ENCODE data around the gene SPIRE1. TPM values are rescaled to one million over a fixed set of nuclear protein-coding genes. Genes with fewer than 3 reads are reported as not detected.

SPIRE1 gene
- total RNA-seq, 1 donor from 2014 or later, result 49.2 TPM

DNA sequence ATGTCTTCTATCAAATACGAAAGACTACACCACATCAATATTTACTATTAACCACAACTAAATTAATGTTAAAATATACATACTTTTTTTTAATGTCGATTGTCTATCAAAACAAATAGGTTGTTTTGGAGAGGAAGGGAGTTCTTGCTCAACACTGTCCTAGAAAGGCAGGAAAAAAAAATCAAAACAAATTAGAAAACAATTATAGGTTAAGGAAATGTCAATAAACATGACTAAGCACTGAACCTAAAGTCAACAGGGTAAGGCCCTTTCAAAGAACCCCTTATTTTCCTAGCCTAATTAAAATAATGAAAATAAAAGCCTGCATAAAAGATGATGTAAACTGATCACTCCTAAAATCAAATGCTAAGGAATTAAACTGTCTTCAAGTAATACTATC is 41.8 kb upstream of the SPIRE1 start:
- Histone ChIP-seq H3K36me3 (ENCODE audit: control insufficient read depth, insufficient read depth, low read length) (no peaks in the 10 kb centered on the region), H3K27me3 (ENCODE audit: control insufficient read depth, insufficient read depth, low read length) (no peaks in the 10 kb centered on the region), H3K4me3 (ENCODE audit: low read depth, low read length) (no peak overlapping the region)
- no peak for DNase-seq (ENCODE audit: low read depth)
- TF ChIP-seq, protein P1, sequence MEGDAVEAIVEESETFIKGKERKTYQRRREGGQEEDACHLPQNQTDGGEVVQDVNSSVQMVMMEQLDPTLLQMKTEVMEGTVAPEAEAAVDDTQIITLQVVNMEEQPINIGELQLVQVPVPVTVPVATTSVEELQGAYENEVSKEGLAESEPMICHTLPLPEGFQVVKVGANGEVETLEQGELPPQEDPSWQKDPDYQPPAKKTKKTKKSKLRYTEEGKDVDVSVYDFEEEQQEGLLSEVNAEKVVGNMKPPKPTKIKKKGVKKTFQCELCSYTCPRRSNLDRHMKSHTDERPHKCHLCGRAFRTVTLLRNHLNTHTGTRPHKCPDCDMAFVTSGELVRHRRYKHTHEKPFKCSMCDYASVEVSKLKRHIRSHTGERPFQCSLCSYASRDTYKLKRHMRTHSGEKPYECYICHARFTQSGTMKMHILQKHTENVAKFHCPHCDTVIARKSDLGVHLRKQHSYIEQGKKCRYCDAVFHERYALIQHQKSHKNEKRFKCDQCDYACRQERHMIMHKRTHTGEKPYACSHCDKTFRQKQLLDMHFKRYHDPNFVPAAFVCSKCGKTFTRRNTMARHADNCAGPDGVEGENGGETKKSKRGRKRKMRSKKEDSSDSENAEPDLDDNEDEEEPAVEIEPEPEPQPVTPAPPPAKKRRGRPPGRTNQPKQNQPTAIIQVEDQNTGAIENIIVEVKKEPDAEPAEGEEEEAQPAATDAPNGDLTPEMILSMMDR (IDR thresholded peaks at IDR 0.05; ENCODE audit: insufficient read depth, low read length, poor library complexity, severe bottlenecking), result no peak

DNA sequence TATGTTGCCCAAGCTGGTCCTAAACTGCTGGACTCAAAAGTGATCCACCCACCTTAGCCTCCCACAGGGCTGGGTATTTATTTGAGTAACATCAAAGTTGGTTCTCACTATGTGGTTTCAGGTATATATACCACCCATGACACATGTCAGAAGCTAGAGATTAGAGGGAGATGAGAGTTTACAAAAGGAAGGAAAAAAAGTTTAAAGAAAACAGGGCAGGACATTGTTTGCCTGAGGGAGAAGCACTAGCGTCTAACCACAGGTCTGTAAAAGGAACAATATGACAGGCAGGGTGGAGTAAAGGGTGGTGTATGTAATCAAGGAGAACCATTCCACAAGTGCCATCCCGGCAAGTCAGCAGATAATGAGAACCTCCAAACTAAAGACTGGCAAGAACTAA is 36.1 kb upstream of the SPIRE1 start:
- TF ChIP-seq, protein P1 (IDR thresholded peaks at IDR 0.05; ENCODE audit: insufficient read depth, low read length, poor library complexity, severe bottlenecking), result no peak
- DNase-seq (ENCODE audit: low read depth), result no peak
- no peak overlapping the region for H3K4me3 ChIP-seq (ENCODE audit: low read depth, low read length)
- no peaks in the 10 kb centered on the region for H3K36me3 ChIP-seq (ENCODE audit: control insufficient read depth, insufficient read depth, low read length)
- no peaks in the 10 kb centered on the region for H3K27me3 ChIP-seq (ENCODE audit: control insufficient read depth, insufficient read depth, low read length)

DNA sequence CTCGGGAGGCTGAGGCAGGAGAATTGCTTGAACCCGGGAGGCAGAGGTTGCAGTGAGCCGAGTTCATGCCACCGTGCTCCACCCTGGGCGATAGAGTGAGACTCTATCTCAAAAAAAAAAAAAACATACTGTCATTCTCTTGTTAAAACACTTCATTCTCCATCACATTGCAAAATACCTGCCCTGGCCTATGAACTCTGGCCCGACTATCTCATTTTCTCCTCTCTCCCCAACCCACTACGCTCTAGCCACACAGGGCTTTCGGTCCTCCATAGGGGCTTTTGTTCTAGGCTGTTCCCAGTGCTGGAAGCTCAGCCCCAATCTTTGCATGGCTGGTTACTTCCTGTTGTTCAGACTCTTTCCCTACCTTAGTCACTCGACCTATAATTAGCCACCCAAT is 34.3 kb upstream of the SPIRE1 start:
- DNase-seq (ENCODE audit: low read depth), result no peak
- TF ChIP-seq, protein P1 (IDR thresholded peaks at IDR 0.05; ENCODE audit: insufficient read depth, low read length, poor library complexity, severe bottlenecking), result no peak
- H3K27me3 ChIP-seq (ENCODE audit: control insufficient read depth, insufficient read depth, low read length), result no peaks in the 10 kb centered on the region
- no peaks in the 10 kb centered on the region for H3K36me3 ChIP-seq (ENCODE audit: control insufficient read depth, insufficient read depth, low read length)
- H3K4me3 ChIP-seq (ENCODE audit: low read depth, low read length), result no peak overlapping the region

DNA sequence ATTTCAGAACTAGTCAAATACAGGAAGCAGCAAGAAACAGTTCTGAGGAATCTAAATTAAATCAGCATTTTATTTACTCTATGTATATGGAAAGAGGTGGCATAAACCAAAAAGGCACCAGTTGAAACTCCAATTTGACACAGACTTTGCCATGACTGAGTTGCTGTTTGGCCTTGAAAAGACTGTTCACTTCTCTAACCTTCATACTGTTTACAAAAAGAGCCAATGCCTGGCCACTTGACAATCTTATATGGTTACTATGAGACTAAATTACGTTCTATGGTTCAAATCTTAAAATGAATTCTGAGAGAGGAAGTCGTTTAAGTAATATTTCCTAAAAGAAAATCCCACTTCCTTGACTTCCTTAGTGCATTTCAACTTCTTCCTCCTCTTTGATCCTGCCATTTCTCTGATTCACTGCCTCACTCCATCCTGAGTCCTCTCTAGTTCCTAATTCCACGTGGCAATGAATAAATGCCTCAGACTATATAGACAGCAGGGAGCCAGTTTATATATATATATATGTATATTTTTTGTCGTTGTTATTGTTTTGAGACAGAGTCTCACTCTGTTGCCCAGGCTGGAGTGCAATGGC is 31.4 kb upstream of the SPIRE1 start:
- Histone ChIP-seq H3K4me3 (ENCODE audit: low read depth, low read length) (no peak overlapping the region), H3K27me3 (ENCODE audit: control insufficient read depth, insufficient read depth, low read length) (no peaks in the 10 kb centered on the region), H3K36me3 (ENCODE audit: control insufficient read depth, insufficient read depth, low read length) (no peaks in the 10 kb centered on the region)
- TF ChIP-seq, protein P1 (IDR thresholded peaks at IDR 0.05; ENCODE audit: insufficient read depth, low read length, poor library complexity, severe bottlenecking), result no peak
- DNase-seq (ENCODE audit: low read depth), result no peak

DNA sequence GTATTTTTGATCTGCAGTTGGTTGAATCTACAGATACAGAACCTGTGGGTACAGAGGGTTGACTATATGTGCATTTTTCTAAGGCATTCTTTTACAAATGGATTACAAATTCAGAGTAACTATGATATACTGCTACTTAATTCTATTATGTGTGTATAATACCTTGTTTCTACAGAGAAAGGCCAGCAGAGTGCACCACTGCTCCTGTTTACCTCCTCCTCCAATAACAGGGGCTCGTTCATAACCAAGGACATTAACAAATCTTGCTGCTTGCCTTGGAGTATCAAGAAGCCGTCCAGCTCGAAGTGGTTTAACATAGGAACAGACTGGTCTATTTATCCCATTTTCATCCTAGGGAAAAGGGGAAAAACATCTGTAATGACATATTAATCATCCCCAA is 28.2 kb upstream of the SPIRE1 start:
- H3K4me3 ChIP-seq (ENCODE audit: low read depth, low read length), result no peak overlapping the region
- H3K36me3 ChIP-seq (ENCODE audit: control insufficient read depth, insufficient read depth, low read length), result no peaks in the 10 kb centered on the region
- TF ChIP-seq, protein P1 (IDR thresholded peaks at IDR 0.05; ENCODE audit: insufficient read depth, low read length, poor library complexity, severe bottlenecking), result peak; percentile 14
- no peak for DNase-seq (ENCODE audit: low read depth)
- no peaks in the 10 kb centered on the region for H3K27me3 ChIP-seq (ENCODE audit: control insufficient read depth, insufficient read depth, low read length)

DNA sequence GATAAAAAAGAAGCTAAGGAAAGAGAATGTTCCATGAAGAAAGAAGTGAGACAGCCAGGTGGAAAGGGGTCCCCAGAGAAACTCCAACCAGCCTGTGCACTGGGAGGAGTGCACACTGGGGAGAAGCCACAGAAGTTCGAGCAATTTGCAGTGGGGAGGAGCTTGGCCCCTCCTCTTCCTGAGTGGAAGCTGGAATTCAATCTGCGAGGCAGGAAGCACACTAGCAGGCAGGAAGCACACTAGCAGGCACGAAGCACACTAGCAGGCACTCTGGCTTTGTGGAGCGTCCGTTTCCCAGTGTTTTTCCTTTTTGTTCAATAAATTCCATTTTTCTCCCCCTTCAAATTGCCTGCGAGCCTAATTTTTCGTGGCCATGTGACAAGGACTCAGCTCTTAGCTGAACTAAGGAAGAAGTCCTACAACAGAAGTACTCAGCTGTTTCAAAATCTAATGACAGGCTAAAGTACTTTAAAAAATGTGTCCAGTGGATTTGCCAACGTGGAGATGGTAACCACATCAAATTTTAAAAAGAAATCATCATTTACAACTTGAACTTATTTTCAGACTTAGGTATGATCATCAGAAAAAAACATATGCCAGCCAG is 21.4 kb upstream of the SPIRE1 start:
- H3K27me3 ChIP-seq (ENCODE audit: control insufficient read depth, insufficient read depth, low read length), result no peaks in the 10 kb centered on the region
- H3K36me3 ChIP-seq (ENCODE audit: control insufficient read depth, insufficient read depth, low read length), result peaks cover 2% of the 10 kb centered on the region
- TF ChIP-seq, protein P1 (IDR thresholded peaks at IDR 0.05; ENCODE audit: insufficient read depth, low read length, poor library complexity, severe bottlenecking), result no peak
- no peak for DNase-seq (ENCODE audit: low read depth)
- H3K4me3 ChIP-seq (ENCODE audit: low read depth, low read length), result no peak overlapping the region
